T-helper 2 cell treated with Interferon-gamma antibody and Interleukin-4, amounts not matched to agents 5 μg/mL and 100 μg/mL, for 36 hours (primary cell): ENCODE results near the gene KIF1B.
"Not testable (repeated sequence)": the region's sequence is repeated elsewhere in the genome, so short reads cannot be mapped to it uniquely, and the experiment has no call there.

Experiments
- DNase-seq: peaks from one replicate; pipeline ENCODE4 v3.0.0; 2021; ENCODE audit warnings: low spot score
- H3K27ac Mint-ChIP-seq: one replicate; pipeline ENCODE4 v1.8.0; 2021; ENCODE audit warnings: mild to moderate bottlenecking, mixed read lengths
- H3K27me3 Mint-ChIP-seq: one replicate; pipeline ENCODE4 v1.8.0; 2021; ENCODE audit warnings: low read depth, mixed read lengths
- H3K36me3 Mint-ChIP-seq: one replicate; pipeline ENCODE4 v1.8.0; 2021; ENCODE audit warnings: low read depth, mixed read lengths
- H3K4me1 Mint-ChIP-seq: one replicate; pipeline ENCODE4 v1.8.0; 2021; ENCODE audit warnings: low read depth, mixed read lengths
- H3K4me3 Mint-ChIP-seq: one replicate; pipeline ENCODE4 v1.8.0; 2022; ENCODE audit warnings: mild to moderate bottlenecking, moderate library complexity, mixed read lengths
- H3K9me3 Mint-ChIP-seq: one replicate; pipeline ENCODE4 v1.8.0; 2021; ENCODE audit warnings: mixed read lengths

Gene KIF1B

GRCh38 chr1:10207810-10208209, 2.6 kb upstream of the KIF1B start:
- Mint-ChIP-seq H3K27ac (no peak overlapping the region), H3K27me3 (peaks cover 2% of the 10 kb centered on the region), H3K36me3 (no peaks in the 10 kb centered on the region), H3K4me1 (peaks cover 21% of the 10 kb centered on the region), H3K4me3 (no peak overlapping the region), H3K9me3 (no peaks in the 10 kb centered on the region)
- DNase-seq, result no peak

- peaks cover 2% of the 10 kb centered on the region for H3K27me3 Mint-ChIP-seq
- no peak overlapping the region for H3K27ac Mint-ChIP-seq
- no peaks in the 10 kb centered on the region for H3K9me3 Mint-ChIP-seq
- H3K4me1 Mint-ChIP-seq, result peaks cover 26% of the 10 kb centered on the region
- no peak for DNase-seq
- H3K36me3 Mint-ChIP-seq, result no peaks in the 10 kb centered on the region
- no peak overlapping the region for H3K4me3 Mint-ChIP-seq
Measured at GRCh38 chr1:10208537-10208936, 1.8 kb upstream of the KIF1B start.

- no peaks in the 10 kb centered on the region for H3K9me3 Mint-ChIP-seq
- H3K27me3 Mint-ChIP-seq, result peaks cover 2% of the 10 kb centered on the region
- no peaks in the 10 kb centered on the region for H3K36me3 Mint-ChIP-seq
- DNase-seq, result no peak
- H3K4me1 Mint-ChIP-seq, result peaks cover 30% of the 10 kb centered on the region
- peak overlapping the region; percentile 92 for H3K4me3 Mint-ChIP-seq
- H3K27ac Mint-ChIP-seq, result peak overlapping the region; percentile 41
Measured at GRCh38 chr1:10209590-10209904, 823 bp upstream of the KIF1B start.

DNA sequence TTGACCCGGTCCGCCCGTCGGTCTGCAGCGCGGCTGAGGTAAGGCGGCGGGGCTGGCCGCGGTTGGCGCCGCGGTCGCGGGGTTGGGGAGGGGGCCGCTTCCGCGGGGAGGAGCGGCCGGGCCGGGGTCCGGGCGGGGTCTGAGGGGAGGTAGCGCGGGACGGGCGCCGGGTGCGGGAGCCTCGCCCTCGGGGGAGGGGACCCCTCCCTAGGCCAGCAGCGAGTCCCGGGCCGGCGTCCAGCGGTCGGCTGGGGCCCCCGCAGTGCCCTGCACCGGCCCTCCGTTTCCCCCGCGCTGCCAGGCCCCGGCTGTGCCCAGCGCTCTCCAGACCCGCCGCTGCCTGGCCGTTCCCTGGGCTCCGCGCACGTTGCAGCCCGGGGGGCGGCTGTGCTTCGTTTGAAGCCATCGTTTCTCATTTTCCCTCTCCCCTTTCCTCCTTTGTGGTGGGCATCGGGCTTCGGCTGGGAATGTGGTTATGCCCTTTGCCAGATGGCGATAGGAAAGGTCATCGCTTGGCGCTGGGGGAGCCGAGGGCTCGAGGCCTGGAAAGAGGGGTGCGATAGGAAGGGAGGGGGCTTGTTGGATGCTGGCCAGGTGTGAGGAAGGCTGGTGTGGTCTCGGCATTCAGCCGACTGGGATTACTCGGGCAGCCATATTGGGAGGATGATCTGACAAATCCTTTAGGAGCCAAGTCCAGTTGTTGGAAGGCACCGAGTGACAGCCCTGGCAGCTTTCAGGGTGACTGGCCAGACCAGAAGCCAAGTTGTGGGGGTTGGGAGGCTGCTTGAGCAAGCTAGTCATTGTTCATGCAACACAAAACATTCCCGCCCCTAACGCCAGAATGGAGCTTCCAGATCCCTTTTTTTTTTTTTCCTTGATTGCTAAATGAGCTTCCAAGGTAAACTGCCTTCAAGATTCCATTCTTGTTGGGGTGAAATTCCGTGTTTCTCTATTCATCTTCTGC, 753 bp downstream of the KIF1B start:
- H3K9me3 Mint-ChIP-seq, result no peaks in the 10 kb centered on the region
- H3K27me3 Mint-ChIP-seq, result peaks cover 2% of the 10 kb centered on the region
- H3K4me3 Mint-ChIP-seq, result peak overlapping the region; percentile 71
- H3K36me3 Mint-ChIP-seq, result no peaks in the 10 kb centered on the region
- peak; percentile 22 for DNase-seq
- peaks cover 37% of the 10 kb centered on the region for H3K4me1 Mint-ChIP-seq
- peak overlapping the region; percentile 78 for H3K27ac Mint-ChIP-seq

- peaks cover 2% of the 10 kb centered on the region for H3K27me3 Mint-ChIP-seq
- H3K27ac Mint-ChIP-seq, result peak overlapping the region; percentile 62
- H3K36me3 Mint-ChIP-seq, result no peaks in the 10 kb centered on the region
- H3K4me1 Mint-ChIP-seq, result peaks cover 43% of the 10 kb centered on the region
- peak; percentile 16 for DNase-seq
- no peaks in the 10 kb centered on the region for H3K9me3 Mint-ChIP-seq
- H3K4me3 Mint-ChIP-seq, result peak overlapping the region; percentile 71
Measured at GRCh38 chr1:10211805-10212410, 1.5 kb downstream of the KIF1B start.

DNA sequence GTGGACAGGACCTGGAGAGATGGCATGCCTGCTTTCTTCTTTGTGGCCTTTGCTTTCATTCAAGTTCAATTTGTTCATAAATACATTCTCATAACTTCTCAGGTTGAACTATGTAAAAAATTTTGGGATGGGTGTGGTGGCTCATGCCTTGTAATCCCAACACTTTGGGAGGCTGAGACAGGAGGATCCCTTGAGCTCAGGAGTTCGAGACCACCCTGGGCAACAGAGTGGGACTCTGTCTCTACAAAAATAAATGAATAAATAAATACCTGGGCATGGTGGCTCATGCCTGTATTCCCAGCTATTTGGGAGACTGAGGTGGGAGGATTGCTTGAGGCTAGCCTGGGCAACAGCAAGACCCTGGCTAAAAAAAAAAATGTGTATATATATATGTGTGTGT, 2.1 kb downstream of the KIF1B start:
- no peak for DNase-seq
- peak overlapping the region; percentile 62 for H3K27ac Mint-ChIP-seq
- H3K9me3 Mint-ChIP-seq, result no peaks in the 10 kb centered on the region

GRCh38 chr1:10213186-10213705, 2.9 kb downstream of the KIF1B start:
- Mint-ChIP-seq H3K4me3 (no peak overlapping the region), H3K27me3 (peaks cover 2% of the 10 kb centered on the region), H3K9me3 (no peaks in the 10 kb centered on the region), H3K4me1 (peaks cover 50% of the 10 kb centered on the region), H3K36me3 (no peaks in the 10 kb centered on the region), H3K27ac (no peak overlapping the region)
- no peak for DNase-seq

More for the DNA sequence above, 2.1 kb downstream of the KIF1B start:
- H3K36me3 Mint-ChIP-seq, result no peaks in the 10 kb centered on the region
- peaks cover 44% of the 10 kb centered on the region for H3K4me1 Mint-ChIP-seq
- peak overlapping the region; percentile 71 for H3K4me3 Mint-ChIP-seq
- H3K27me3 Mint-ChIP-seq, result peaks cover 2% of the 10 kb centered on the region

DNA sequence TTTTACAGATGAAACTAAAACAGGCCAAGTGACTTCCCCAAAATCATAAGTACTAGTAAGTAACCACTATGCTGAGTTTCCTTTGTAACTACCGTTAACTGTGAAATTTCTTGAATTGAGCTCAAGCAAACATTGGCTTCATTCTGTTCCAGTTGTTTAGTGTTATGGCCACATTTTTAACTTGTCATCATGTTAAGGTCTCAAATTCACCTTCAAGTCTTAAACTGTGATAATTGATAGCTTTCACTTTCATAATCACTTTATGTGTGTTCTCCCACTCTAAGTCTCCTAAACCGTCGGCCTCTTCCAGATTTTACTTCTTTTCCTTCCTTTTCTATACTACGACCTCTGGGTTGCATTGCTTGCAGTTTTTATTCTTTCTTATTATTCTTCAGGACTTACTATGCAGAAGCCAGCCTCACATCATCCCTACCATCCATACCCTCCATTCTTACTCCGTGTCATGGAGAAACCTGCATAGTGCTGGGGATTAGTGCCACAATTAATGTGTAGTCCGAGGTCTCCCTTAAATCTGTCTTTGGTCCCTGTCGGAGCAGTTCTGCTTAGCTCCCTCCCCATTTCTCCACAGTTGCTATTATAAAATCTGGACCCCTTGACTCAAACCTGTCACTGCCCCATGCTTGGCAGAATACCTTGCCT, 5.8 kb downstream of the KIF1B start:
- H3K36me3 Mint-ChIP-seq, result no peaks in the 10 kb centered on the region
- H3K27ac Mint-ChIP-seq, result peak overlapping the region; percentile 60
- peak overlapping the region; percentile 52 for H3K4me3 Mint-ChIP-seq
- H3K27me3 Mint-ChIP-seq, result no peaks in the 10 kb centered on the region
- DNase-seq, result no peak
- no peaks in the 10 kb centered on the region for H3K9me3 Mint-ChIP-seq
- peaks cover 41% of the 10 kb centered on the region for H3K4me1 Mint-ChIP-seq

DNA sequence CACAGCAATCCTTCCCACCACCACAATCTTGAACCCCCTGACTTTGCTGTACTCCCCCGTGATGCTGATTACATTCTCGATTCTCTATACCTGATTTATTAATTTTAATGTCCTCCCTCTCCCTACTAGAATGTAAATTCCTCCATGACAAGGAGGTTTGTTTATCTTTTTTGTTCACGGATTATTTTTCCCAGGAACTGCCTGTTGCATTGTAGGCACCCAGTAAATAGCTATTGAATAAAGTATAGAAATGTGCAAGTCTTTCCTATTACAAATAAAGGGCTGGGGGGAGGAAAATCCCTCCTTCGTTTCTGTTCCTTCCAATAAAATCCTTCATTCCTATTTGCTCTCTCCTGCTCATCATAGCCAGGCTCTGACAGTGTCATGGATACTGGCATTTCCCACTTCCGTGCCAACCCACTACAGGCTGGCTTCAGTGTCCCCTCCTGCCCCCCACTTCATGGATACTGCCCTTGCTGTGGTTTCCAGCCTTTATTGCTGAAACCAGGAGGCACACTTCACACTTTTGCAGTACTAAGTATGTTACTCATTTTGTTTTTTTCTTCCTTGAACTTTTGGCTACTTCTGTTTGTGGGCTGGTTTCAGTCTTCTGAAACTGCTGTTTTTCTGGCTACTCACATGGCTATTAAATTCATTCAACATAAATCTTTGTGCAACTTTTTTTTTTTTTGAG, 7.5 kb downstream of the KIF1B start:
- Mint-ChIP-seq H3K4me3 (no peak overlapping the region), H3K9me3 (no peaks in the 10 kb centered on the region), H3K27ac (no peak overlapping the region), H3K27me3 (no peaks in the 10 kb centered on the region), H3K4me1 (peaks cover 29% of the 10 kb centered on the region), H3K36me3 (no peaks in the 10 kb centered on the region)
- peak; percentile 12 for DNase-seq

DNA sequence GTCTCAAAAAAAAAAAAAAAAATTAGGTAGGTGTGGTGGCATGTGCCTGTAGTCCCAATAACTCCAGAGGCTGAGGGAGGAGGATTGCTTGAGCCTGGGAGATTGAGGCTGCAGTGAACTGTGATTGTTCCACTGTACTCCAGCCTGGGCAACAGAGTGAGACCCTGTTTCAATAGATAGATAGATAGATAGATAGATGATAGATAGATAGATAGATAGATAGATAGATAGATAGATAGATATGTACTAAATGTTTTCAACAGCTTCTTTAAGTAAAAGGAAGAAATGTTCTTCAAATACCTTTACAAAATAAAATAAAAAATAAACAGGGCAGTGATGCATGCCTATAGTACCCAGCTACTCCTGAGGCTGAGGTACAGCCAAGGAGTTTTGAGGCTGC, 9.8 kb downstream of the KIF1B start:
- no peak for DNase-seq
- Mint-ChIP-seq H3K9me3 (no peaks in the 10 kb centered on the region), H3K27ac (no peak overlapping the region), H3K4me3 (no peak overlapping the region), H3K27me3 (no peaks in the 10 kb centered on the region), H3K36me3 (no peaks in the 10 kb centered on the region), H3K4me1 (peaks cover 21% of the 10 kb centered on the region)

DNA sequence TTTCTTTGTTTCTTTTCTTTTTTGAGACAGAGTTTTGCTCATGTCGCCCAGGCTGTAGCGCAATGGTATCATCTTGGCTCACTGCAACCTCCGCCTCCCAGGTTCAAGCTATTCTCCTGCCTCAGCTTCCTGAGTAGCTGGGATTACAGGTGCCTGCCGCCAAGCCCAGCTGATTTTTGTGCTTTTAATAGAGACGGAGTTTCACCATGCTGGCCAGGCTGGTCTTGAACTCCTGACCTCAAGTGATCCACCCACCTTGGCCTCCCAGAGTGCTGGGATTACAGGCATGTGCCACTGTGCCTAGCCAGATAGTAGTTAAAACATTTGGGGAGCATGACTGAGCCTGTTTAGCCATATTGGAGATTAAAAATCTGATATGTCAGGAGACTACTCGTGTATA, 10.3 kb downstream of the KIF1B start:
- peaks cover 18% of the 10 kb centered on the region for H3K4me1 Mint-ChIP-seq
- H3K4me3 Mint-ChIP-seq, H3K27me3 Mint-ChIP-seq, DNase-seq, H3K27ac Mint-ChIP-seq, H3K36me3 Mint-ChIP-seq, H3K9me3 Mint-ChIP-seq: not testable (repeated sequence)

GRCh38 chr1:10225573-10225972, 15.2 kb downstream of the KIF1B start:
- Mint-ChIP-seq H3K27me3 (no peaks in the 10 kb centered on the region), H3K36me3 (no peaks in the 10 kb centered on the region), H3K4me3 (no peak overlapping the region), H3K9me3 (no peaks in the 10 kb centered on the region), H3K4me1 (no peaks in the 10 kb centered on the region), H3K27ac (no peak overlapping the region)
- DNase-seq, result no peak

DNA sequence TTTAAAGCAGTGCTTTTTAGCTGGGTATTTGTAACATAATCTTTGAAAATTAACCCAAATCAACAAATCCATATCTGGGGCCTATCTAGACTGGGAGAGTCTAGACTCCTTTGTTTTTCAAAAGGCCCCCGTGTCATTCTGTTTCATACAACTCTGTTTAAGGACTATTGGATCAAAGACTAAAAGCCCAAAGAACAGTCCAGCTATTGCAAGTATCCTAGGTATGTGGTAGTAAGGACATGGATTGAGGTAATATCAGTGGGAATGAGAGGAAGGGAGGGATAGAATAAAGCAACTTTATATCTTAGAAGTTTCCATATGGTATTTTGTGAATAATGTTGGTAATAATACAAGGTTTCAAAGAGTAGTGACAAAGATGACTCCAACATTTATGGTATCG, 18.2 kb downstream of the KIF1B start:
- no peak overlapping the region for H3K27ac Mint-ChIP-seq
- no peaks in the 10 kb centered on the region for H3K36me3 Mint-ChIP-seq
- DNase-seq, result no peak
- no peaks in the 10 kb centered on the region for H3K9me3 Mint-ChIP-seq
- no peak overlapping the region for H3K4me3 Mint-ChIP-seq
- H3K4me1 Mint-ChIP-seq, result no peaks in the 10 kb centered on the region
- no peaks in the 10 kb centered on the region for H3K27me3 Mint-ChIP-seq
